ENCODE data around the gene LONRF2.

GRCh38 chr2:100264651-100265050 lies 57.6 kb downstream of the LONRF2 start:
- TF ChIP-seq POLR2A (IDR thresholded peaks at IDR 0.05) (no peak), POLR2AphosphoS5 (IDR thresholded peaks at IDR 0.05) (no peak), CTCF (IDR thresholded peaks at IDR 0.05) (no peak)

Measured in breast epithelium (tissue), 3 donors.